ENCODE measurements around the gene CIT.

CIT gene

GRCh38 chr12:119859241-119859640, 17.9 kb downstream of the CIT start:
- no peak for DNase-seq
- in situ Hi-C loops (cut with MboI; ENCODE audit: low pct_unique_long_range_greater_than_20kb, low sequenced_read_pairs): no loop called here

- in situ Hi-C loops (cut with MboI; ENCODE audit: low pct_unique_long_range_greater_than_20kb, low sequenced_read_pairs): no loop called here
- DNase-seq: no peak
Observed at GRCh38 chr12:119857041-119857591, 20.0 kb downstream of the CIT start.

DNA sequence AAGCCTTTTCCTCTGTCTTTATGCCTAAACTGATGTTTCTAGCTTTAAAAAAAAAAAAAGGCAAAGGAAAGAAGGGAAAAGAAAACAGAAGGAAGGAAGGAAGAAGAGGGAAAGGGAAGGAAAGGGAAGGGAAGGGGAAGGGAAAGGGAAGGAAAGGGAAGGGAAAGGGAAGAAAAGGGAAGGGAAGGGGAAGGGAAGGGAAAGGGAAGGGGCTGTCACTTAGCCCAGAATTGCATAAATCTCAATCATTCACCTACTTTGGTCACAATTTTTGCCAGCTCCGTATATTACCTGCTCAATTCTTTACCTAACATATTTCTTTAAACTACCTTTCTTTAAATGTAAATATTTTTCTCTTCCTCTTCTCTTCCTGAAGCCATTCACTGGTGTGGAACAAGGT, 26.8 kb downstream of the CIT start:
- DNase-seq: no peak
- in situ Hi-C loops (cut with MboI; ENCODE audit: low pct_unique_long_range_greater_than_20kb, low sequenced_read_pairs): no loop called here

- DNase-seq: no peak
- in situ Hi-C loops (cut with MboI; ENCODE audit: low pct_unique_long_range_greater_than_20kb, low sequenced_read_pairs): no loop called here
Observed at GRCh38 chr12:119843100-119843499, 34.0 kb downstream of the CIT start.

- in situ Hi-C loops (cut with MboI; ENCODE audit: low pct_unique_long_range_greater_than_20kb, low sequenced_read_pairs): no loop called here
- DNase-seq: no peak
Observed at GRCh38 chr12:119842380-119842779, 34.7 kb downstream of the CIT start.

DNA sequence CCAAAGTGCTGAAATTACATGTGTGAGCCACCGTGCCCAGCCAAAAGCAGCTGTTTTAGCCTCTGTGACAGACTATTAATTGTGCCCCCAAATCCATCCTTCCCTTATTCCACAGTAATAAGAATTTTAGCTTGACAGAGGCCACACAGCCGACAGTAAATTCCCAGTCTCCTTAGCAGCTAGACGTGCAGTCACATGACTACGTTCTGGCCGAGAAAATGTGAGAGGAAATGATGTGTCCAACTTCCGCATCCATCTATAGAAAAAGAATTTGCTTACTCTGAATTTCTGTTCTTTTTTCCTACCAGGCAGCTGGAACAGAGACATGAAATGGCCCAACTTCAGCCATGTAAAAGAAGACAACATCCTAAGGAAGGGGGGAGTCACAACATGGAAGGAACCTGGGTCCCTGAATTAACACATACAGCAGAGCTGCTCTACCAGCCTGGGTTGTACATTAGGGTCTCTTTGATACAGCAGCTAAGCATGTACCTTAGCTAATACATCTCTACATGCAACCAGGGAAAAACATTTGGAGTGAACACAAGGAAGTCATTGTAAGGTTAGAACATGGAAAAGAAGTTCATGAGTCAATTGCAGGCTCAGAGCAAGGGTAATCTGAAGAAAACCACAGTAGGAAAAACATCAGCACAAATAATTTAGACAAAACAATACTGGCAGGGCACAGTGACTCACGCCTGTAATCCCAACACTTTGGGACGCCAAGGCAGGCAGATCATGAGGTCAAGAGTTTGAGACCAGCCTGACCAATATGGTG, 35.5 kb downstream of the CIT start:
- in situ Hi-C loops (cut with MboI; ENCODE audit: low pct_unique_long_range_greater_than_20kb, low sequenced_read_pairs): no loop called here
- DNase-seq: no peak

DNA sequence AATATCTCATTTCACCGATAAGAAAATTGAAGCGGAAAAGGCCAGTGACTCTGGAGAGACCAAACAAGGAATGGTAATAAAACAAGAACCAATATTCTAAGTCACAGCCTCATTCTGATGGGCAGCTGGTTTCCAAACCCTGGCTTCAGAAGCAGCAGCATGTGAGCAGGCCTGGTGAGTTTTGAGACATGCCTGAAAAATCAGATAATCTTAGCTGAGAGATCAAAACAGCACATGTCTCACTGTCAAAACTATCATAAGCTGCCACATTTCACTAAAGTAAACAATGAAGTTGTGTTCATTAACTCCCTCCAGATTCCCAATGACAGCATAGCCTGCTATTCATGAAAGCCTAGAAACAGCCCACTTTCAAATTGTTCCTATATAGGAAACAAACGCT, 36.5 kb downstream of the CIT start:
- DNase-seq: no peak
- in situ Hi-C loops (cut with MboI; ENCODE audit: low pct_unique_long_range_greater_than_20kb, low sequenced_read_pairs): no loop called here

DNA sequence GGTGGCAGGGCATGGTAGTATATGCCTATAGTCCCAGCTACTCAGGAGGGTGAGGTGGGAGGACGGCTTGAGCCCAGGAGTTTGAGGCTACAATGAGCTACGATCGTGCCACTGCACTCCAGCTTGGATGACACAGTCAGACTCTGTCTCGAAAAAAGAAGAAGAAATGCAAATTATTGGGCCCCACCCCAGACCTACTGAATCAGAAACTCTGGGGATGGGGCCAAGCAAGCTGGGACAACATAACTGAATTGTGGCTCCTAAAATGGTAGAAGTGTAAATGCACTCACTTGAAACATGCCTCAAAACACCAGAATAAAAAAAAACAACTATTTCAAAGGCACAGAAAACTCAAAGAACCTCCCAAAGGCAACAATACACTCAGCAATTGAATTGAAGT, 37.0 kb downstream of the CIT start:
- DNase-seq: no peak
- in situ Hi-C loops (cut with MboI; ENCODE audit: low pct_unique_long_range_greater_than_20kb, low sequenced_read_pairs): no loop called here

- DNase-seq: no peak
- in situ Hi-C loops (cut with MboI; ENCODE audit: low pct_unique_long_range_greater_than_20kb, low sequenced_read_pairs): no loop called here
Observed at GRCh38 chr12:119838826-119839600, 38.1 kb downstream of the CIT start.

DNA sequence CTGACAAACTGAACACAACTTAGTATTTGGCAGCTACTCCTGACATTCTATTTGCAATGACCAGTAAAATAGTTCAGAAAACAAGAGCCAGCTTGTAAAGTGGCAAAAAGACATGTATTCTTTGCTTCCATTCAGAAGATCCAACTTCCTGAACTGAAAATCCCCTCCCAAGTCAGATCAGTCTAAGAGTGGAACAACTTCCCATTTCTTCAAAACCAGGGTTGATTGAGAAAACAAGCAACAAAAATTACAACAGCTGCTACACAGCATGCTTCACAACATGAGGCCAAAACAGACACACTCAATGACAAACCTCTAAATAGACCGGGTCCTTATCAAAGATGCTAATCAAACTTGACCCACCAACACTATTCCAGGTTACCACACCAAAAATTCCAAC, 40.3 kb downstream of the CIT start:
- DNase-seq: peak; percentile 34
- in situ Hi-C loops (cut with MboI; ENCODE audit: low pct_unique_long_range_greater_than_20kb, low sequenced_read_pairs): no loop called here

GRCh38 chr12:119835068-119835467, 42.1 kb downstream of the CIT start:
- in situ Hi-C loops (cut with MboI; ENCODE audit: low pct_unique_long_range_greater_than_20kb, low sequenced_read_pairs): no loop called here
- no peak for DNase-seq

- in situ Hi-C loops (cut with MboI; ENCODE audit: low pct_unique_long_range_greater_than_20kb, low sequenced_read_pairs): no loop called here
- DNase-seq: no peak
Observed at GRCh38 chr12:119829439-119829838, 47.7 kb downstream of the CIT start.

GRCh38 chr12:119828300-119828699, 48.8 kb downstream of the CIT start:
- in situ Hi-C loops (cut with MboI; ENCODE audit: low pct_unique_long_range_greater_than_20kb, low sequenced_read_pairs): no loop called here

GRCh38 chr12:119827760-119828159, 49.4 kb downstream of the CIT start:
- in situ Hi-C loops (cut with MboI; ENCODE audit: low pct_unique_long_range_greater_than_20kb, low sequenced_read_pairs): no loop called here
- DNase-seq: no peak

More at GRCh38 chr12:119828300-119828699, 48.8 kb downstream of the CIT start:
- no peak for DNase-seq

DNA sequence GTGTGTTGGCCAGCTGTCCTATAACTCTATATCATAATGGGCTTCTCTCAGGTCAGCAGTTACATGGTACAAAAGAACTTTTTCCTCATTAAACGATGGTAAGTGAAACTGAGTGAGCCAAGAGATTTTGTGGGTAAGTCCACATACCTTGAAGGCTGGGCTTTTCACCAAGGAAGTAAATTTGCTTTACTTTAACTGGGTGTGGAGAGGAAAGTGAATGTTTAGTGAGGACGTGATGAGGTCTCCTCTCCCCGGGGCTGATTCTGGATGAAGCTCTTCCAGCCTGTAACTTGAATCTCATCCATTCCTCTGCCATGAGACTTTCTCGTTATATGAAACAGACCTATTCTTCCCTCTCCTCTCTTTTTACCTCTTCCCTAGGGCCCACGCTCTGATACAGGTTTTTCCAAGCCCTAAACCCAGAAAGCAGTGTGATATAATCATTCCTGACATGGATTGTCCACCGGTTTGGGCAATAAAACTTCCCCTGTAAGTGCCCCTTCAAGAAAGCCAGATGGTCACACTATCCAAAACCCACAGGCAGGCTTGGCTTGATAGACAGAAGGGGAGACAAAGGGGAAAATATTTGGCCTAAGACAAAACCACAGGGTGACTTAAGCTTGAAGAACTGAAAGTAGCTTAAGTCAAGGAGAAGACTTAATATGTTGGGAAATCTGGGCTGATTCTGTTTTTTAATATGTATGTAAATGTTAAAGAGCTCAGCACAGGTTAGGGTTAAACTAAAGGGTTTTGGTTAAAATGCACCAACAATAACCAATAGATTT, 50.3 kb downstream of the CIT start:
- in situ Hi-C loops (cut with MboI; ENCODE audit: low pct_unique_long_range_greater_than_20kb, low sequenced_read_pairs): no loop called here
- no peak for DNase-seq

DNA sequence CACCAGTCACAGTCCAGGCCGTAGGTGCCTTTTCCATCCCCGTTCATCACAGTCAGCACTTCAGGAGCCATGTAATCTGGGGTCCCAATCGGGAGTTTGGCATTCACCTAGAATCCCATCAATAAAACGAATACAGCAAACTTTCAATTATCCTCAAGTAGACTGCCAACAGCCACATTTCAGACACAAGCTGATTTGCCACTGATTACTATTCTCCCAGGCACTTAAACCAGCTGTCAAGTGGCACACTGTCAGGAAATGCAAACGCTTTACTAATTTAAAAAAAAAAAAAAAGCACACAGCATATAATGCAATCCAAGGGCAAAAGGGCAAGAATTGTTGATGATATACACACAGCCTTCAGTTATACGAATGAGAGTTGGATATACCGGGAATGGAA, 51.9 kb downstream of the CIT start:
- DNase-seq: no peak
- in situ Hi-C loops (cut with MboI; ENCODE audit: low pct_unique_long_range_greater_than_20kb, low sequenced_read_pairs): no loop called here

DNA sequence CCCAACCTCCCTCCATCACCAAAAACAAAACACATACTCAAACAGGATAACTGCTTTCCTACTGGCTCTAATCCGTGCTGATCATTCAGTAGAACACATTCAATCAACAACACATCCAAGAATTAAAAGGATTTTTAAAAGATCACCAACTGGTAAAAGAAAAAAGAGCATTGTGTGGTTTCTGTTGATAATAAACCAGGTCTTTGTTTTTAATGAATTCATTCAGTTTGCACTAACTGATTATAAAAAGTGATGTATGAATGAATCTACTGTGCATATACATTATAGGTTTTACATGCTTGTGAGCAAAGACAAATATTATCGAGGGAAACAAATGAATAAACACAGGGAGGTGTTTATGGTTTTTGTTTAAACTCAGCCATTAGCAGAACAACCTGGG, 55.1 kb downstream of the CIT start:
- in situ Hi-C loops (cut with MboI; ENCODE audit: low pct_unique_long_range_greater_than_20kb, low sequenced_read_pairs): no loop called here
- no peak for DNase-seq

- in situ Hi-C loops (cut with MboI; ENCODE audit: low pct_unique_long_range_greater_than_20kb, low sequenced_read_pairs): no loop called here
- no peak for DNase-seq
Observed at GRCh38 chr12:119819322-119819721, 57.8 kb downstream of the CIT start.

DNA sequence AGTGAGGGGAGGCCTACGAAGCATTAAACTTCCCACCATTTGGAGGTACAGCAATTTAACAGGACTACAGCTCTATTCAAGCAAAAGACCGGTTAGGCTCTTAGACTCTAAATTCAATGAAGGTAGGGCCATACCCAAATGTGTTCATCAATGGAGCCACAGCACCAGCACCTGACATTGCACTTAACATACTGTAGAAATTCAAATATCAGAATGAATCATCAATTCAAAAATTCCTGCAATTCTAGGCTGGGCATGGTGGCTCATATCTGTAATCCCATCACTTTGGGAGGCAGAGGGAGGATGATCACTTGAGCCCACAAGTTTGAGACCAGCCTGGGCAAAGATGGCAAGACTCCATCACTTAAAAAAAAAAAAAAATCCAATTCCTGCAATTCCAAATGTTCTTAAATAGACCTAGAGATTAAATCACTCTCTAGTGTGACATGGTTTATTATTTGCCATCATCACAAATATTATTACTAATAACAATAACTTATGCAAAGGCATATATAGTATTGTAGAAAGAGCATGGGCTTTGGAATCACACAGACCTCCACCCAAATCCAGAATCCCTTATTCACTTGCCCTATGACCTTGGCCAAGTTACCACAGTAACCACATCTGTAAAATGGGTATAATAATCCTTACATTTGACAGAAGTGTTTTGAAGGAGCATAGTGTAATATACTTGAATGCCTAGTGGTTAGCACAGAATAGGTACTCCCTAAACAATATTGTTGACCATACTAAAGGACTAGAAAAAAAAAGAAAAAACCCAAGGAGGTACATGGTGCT, 59.4 kb downstream of the CIT start:
- in situ Hi-C loops (cut with MboI; ENCODE audit: low pct_unique_long_range_greater_than_20kb, low sequenced_read_pairs): no loop called here

More for the DNA sequence above, 59.4 kb downstream of the CIT start:
- DNase-seq: no peak
